Measurements from ENCODE around the gene DOCK1. TPM values are rescaled to one million over a fixed set of nuclear protein-coding genes. Genes with fewer than 3 reads are reported as not detected.

Gene DOCK1
- total RNA-seq, 1 donor from 2014 or later: 57.8 TPM

DNA sequence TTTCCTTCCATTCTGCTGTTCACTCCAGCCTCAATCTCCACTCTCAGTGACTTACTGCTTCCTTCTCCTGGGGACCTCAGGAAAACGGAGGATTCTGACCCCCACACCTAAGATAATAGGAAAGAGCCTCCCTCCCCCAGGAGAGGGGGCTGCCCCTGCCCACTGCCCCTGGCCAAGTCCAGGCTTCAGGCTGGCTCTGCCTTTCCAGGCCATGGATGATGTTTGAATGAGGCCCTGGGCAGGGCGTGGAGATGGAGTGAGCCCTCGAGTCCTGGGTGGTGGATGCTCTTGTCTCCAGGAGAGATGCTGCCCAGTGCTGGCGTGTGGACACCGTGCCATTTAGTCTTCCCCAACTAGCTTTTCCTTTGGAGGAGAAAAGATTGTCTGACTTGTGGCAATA lies 184.2 kb downstream of the DOCK1 start:
- Mint-ChIP-seq H3K36me3 (ENCODE audit: low read depth) (peaks cover 14% of the 10 kb centered on the region), H3K4me3 (ENCODE audit: unreplicated experiment) (no peak overlapping the region), H3K27ac (ENCODE audit: unreplicated experiment) (no peak overlapping the region), H3K4me1 (ENCODE audit: low read depth) (no peaks in the 10 kb centered on the region), H3K9me3 (ENCODE audit: low read depth) (no peaks in the 10 kb centered on the region), H3K27me3 (ENCODE audit: low read depth) (no peaks in the 10 kb centered on the region)
- no peak for DNase-seq (ENCODE audit: low spot score)
- TF ChIP-seq, protein P1, sequence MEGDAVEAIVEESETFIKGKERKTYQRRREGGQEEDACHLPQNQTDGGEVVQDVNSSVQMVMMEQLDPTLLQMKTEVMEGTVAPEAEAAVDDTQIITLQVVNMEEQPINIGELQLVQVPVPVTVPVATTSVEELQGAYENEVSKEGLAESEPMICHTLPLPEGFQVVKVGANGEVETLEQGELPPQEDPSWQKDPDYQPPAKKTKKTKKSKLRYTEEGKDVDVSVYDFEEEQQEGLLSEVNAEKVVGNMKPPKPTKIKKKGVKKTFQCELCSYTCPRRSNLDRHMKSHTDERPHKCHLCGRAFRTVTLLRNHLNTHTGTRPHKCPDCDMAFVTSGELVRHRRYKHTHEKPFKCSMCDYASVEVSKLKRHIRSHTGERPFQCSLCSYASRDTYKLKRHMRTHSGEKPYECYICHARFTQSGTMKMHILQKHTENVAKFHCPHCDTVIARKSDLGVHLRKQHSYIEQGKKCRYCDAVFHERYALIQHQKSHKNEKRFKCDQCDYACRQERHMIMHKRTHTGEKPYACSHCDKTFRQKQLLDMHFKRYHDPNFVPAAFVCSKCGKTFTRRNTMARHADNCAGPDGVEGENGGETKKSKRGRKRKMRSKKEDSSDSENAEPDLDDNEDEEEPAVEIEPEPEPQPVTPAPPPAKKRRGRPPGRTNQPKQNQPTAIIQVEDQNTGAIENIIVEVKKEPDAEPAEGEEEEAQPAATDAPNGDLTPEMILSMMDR (IDR thresholded peaks at IDR 0.05): no peak

DNA sequence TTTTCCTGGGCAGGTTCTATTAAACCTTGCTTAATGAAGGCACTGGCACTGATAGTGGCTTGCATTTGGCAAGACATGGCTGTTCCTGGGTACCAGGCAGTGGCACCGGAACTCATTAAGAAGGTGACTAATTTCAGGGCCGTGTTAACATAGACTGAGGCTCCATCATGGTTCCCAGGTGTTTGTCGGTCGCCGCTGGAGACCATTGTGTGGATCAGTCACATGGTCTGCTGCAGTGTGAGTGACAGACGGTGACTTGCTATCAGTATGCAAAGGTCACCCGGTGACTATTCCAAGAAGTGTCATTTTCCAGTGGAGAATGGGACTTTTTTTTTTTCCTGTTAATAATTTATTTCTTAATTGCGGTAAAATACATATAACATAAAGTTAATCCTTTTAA lies 184.9 kb downstream of the DOCK1 start:
- Mint-ChIP-seq H3K36me3 (ENCODE audit: low read depth) (peaks cover 15% of the 10 kb centered on the region), H3K9me3 (ENCODE audit: low read depth) (no peaks in the 10 kb centered on the region), H3K4me3 (ENCODE audit: unreplicated experiment) (no peak overlapping the region), H3K27ac (ENCODE audit: unreplicated experiment) (no peak overlapping the region), H3K4me1 (ENCODE audit: low read depth) (no peaks in the 10 kb centered on the region), H3K27me3 (ENCODE audit: low read depth) (no peaks in the 10 kb centered on the region)
- TF ChIP-seq, protein P1 (IDR thresholded peaks at IDR 0.05): no peak
- no peak for DNase-seq (ENCODE audit: low spot score)

DNA sequence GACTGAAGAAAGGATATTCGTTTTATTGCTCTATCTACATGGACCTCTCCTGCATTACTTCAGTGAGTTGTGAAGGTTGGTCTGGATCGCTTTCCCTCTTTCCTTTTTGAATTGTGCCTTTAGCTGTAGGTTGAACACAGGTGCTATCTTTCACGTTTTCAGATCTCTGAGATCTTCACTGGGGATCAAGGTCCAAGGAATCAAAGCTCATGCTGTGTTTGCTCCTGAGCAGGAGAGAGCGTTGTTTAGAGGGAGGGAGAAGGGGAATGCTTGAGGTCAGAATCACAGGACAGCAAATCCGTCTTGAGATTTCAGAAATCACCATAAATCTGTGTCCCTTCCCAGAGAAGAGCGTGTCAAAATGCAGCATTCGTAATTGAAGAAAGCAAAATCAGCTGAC lies 186.1 kb downstream of the DOCK1 start:
- H3K36me3 Mint-ChIP-seq (ENCODE audit: low read depth): peaks cover 15% of the 10 kb centered on the region
- H3K27me3 Mint-ChIP-seq (ENCODE audit: low read depth): no peaks in the 10 kb centered on the region
- TF ChIP-seq, protein P1 (IDR thresholded peaks at IDR 0.05): no peak
- H3K4me1 Mint-ChIP-seq (ENCODE audit: low read depth): no peaks in the 10 kb centered on the region
- no peak for DNase-seq (ENCODE audit: low spot score)
- no peaks in the 10 kb centered on the region for H3K9me3 Mint-ChIP-seq (ENCODE audit: low read depth)
- H3K27ac Mint-ChIP-seq (ENCODE audit: unreplicated experiment): no peak overlapping the region
- H3K4me3 Mint-ChIP-seq (ENCODE audit: unreplicated experiment): no peak overlapping the region

DNA sequence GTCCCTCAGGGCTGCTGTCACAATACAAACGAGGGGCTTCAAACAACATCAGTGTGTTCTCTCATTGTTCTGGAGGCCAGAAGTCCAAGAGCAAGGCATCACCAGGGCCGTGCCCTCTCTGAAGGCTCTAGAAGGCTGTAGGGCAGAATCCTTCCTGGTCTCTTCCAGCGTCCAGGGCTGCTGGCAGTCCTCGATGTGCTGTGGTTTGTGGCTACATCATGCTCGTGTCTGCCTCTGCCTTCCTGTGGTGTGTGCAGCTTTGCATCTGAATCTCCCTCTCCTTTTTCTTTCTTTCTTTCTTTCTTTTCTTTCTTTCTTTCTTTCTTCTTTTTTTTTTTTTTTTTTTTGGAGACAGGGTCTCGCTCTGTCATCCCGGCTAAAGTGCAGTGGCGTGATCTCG lies 187.7 kb downstream of the DOCK1 start:
- H3K4me3 Mint-ChIP-seq (ENCODE audit: unreplicated experiment): no peak overlapping the region
- H3K36me3 Mint-ChIP-seq (ENCODE audit: low read depth): peaks cover 16% of the 10 kb centered on the region
- TF ChIP-seq, protein P1 (IDR thresholded peaks at IDR 0.05): no peak
- H3K9me3 Mint-ChIP-seq (ENCODE audit: low read depth): no peaks in the 10 kb centered on the region
- H3K27ac Mint-ChIP-seq (ENCODE audit: unreplicated experiment): no peak overlapping the region
- H3K4me1 Mint-ChIP-seq (ENCODE audit: low read depth): no peaks in the 10 kb centered on the region
- no peak for DNase-seq (ENCODE audit: low spot score)
- no peaks in the 10 kb centered on the region for H3K27me3 Mint-ChIP-seq (ENCODE audit: low read depth)

DNA sequence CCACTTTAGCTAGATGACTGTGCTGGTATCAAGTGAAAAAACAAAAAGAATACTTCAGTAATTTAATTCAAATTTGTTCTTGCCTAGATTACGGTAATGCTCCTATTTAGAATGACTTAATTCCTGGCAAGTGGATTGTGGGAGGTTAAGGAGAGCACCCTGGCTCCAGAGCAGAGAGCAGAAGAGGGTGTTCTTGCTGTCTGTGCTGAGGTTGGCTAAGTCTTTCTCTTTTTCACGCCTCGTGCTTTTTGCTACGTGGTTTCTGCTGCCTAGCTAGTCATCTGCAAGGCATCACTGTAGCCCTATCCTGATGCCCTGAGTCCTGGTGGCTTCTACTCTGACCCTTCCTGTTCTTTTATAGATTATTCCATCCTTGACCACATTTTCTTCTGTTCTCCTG lies 189.8 kb downstream of the DOCK1 start:
- no peak for DNase-seq (ENCODE audit: low spot score)
- no peak overlapping the region for H3K4me3 Mint-ChIP-seq (ENCODE audit: unreplicated experiment)
- H3K36me3 Mint-ChIP-seq (ENCODE audit: low read depth): peaks cover 21% of the 10 kb centered on the region
- no peak overlapping the region for H3K27ac Mint-ChIP-seq (ENCODE audit: unreplicated experiment)
- no peaks in the 10 kb centered on the region for H3K4me1 Mint-ChIP-seq (ENCODE audit: low read depth)
- no peaks in the 10 kb centered on the region for H3K9me3 Mint-ChIP-seq (ENCODE audit: low read depth)
- no peaks in the 10 kb centered on the region for H3K27me3 Mint-ChIP-seq (ENCODE audit: low read depth)
- TF ChIP-seq, protein P1 (IDR thresholded peaks at IDR 0.05): no peak
